NCI-H524 (cell line): ENCODE data around the gene SFMBT2.

Source experiments
- DNase-seq, 2 experiments: peaks; one replicate each; lab custom pipeline; 2025; lab: John Stamatoyannopoulos, UW

The SFMBT2 gene

DNA sequence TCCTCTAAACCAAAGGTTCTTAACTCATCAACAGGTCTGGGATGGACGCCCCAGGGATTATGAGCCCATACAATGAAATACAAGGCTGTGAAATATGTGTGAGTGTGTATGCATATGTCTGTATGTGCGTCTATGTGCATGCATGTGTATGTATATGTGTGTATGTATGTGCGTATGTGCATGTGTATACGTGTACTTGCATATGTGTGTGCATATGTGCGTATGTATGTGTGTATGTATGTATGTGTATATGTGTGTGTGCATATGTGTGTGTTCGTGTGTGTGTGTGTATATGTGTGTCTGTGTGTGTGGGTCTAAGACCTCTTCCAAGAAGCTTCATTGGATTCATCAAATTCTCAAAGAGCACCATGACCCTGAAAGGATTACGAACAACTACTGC is 112.3 kb downstream of the SFMBT2 start:
- DNase-seq = no peak

DNA sequence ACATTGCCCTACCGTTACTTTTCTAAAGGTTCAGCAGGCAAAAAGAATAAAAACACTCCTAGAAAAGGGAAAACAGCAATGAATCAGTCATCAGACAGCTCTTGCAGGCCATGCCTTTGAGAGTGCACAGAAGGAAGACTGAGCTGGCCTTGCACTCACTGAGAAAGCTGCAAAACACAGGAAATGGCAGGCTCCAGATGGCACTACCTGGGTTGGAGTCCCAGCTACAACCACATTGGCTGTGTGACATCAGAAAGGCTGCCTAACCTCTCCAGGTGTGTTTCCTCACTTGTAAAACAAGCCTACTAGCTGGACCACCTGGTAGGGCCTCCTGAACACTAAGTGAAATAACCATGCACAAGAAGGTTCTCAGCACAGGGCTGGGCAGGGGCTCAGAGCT is 113.7 kb downstream of the SFMBT2 start:
- DNase-seq = no peak

DNA sequence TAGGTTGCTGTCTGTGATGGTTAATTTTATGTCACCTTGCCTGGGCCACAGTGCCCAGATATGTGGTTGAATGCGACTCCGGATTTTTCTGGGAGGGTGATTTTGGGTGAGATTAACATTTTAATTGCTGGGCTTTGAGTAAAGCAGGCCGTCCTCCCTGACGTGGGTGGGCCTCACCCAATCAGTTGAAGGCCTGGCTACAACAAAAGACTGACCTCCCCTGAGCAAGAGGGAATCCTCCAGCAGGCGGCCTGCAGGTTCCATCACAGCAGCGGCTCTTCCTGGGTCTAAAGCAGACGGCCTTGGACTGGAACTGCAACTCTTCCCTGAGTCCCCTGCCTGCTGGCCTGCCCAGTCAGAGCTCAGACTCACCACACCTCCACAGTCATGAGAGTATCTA is 114.2 kb downstream of the SFMBT2 start:
- DNase-seq = no peak

DNA sequence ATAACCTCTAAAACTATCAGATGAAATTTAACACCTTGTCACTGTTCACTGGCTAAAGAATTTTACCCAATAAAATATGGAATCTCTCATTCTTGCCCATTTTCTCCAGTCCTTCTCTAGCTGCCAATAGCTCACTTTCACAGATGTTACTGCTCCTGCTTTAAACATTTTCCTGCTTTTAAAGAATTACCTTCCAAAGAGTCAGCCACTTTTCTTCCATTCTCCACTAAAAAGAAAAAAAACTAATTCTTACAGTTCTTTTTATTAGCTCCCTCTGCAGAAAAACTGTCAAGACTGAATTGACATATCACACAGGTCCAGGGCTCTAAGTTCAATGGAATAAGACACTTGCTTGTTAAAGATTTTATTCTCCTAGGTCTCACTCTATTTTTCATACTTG is 114.8 kb downstream of the SFMBT2 start:
- no peak for DNase-seq

DNA sequence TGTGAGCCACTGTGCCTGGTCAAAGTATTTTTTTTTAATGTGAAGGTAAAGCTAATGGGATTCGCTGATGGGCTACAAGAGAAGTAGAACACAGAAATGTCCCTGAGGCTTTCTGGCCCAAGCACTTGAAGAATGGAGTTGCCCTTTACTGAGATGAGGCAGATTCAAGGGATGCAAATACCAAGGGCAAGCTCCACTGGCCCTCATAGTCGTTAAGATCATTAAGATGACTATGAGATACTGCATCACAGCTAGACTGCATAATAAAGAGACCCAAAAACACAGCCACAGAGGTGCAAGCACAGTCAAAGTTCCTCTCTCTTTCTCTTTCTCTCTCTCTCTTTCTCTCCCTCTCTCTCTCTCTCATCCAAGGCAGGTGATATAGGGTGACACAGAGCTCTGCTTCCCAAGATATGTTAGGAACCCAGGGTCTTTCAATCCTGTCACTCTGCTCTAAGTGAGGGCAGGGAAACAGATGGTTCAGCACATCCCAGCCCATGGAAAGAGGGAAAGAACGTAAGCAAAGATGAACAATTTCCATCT is 117.4 kb downstream of the SFMBT2 start:
- no peak for DNase-seq

DNA sequence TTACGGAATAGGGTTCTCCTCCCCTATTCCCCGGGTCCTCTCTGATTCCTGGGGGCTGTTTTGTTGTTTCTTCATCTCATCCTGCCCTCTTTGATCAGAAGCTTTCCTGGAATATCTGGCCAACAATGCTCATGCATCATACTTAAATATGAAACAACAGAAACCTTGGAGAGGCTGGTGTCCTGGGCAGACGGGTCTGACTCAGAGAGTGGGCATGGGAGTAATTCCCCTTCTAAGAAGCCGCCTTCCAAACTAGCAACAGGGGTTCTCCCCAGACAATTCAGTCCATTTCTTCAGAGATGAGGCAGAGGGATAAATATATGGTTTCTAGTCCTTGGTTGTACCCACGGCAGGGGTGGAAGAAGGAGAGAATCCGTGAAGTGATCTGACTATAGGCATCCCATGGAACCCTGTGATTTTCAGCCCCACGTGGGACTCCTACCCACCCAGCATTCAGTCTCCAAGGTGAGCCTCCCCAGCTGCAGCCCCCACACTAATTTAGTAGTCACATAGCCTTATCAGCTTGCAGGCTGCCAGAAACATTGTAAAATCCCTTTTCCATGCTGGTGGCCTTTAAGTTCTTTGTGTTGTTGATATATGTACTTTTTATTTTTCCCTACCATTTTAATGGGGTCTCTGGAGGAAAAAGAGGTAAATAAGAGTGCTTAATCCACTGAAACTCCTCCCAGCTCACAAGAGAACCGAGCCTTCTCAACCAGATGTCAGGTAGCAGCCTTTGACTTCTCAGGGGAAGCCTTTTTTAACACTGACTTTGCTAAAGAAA is 119.2 kb downstream of the SFMBT2 start:
- no peak for DNase-seq

DNA sequence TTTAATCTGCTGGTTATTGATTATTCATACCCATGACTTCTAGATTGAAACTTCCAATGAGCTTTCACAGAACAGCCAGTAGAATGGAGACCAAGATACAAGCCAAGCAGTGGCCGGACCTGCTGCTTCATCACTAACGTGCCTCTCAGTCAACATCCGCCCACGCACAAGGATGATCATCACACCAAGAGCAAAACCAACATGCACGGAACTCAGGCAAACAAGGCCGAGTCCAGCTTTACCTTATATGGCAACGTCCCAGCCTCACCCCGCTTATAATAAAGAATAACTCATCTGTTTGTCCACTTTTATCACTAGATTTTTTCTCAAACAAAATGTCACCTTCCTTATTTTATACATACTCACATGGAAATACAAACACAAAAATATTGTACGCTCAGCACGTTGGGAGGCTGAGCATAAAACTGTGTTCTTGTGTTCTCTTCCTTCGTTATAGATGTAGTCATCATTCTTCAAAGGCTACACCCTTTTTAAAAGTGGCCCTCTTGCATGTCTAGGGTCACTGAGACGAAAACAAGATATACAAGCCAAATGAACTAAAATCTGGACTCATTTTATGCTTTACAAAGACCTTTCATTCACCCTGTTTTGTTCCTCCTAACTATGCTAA is 122.7 kb downstream of the SFMBT2 start:
- no peak for DNase-seq

DNA sequence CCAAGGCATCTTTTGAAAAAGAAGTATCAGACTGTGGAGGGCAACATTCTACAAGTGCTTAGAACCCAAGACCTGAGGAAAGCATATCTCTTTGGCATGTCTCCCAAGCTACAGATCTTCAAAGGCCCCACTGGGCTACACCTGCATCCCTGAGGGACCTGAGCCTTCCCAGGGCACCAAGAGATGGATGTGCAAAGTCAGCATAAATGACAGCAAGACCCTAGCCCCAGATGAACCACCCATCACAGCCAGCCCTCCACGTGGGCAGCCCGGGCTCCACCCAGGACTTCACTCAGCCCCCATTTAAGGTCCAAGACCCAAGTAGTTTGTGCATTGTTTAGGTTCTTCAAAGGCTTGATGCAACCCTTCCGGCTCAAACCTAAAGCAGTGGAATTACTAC is 123.5 kb downstream of the SFMBT2 start:
- DNase-seq = no peak

DNA sequence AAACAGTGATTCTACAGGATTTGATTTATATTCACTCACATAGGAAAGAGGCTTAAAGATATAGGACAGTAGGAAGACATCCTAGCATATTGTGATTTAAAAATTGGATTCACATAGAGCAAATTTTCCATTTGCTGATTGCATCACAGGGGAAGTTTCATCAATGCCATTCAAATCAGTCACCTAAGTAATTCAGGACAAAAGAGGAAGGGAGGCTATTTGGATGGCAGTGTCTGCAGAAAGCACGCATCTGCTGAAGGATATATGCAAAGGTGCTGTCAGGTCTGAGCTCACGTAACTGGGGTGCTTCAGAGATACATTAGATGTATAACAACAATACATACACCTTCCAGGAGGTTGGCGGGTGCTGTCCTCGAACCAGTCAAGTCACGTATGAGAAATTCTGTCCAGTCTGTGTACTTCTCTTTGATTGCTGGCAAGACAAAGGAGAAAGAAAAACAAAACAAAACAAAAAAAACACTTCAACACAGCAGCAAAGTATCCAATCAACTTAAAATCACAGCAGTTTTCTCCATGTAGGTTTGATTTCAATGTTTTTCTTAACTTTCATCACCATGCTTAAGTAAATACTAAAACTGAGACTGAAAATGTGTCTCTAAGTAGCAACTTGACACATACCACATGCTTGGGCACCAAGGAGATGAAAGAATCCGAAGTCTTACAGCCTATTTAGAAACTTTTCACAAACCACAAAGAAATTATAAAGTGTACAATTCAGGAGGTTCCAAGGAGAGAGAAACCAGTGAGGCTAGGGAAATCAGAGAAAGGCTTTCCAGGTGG is 125.1 kb downstream of the SFMBT2 start:
- DNase-seq = no peak

DNA sequence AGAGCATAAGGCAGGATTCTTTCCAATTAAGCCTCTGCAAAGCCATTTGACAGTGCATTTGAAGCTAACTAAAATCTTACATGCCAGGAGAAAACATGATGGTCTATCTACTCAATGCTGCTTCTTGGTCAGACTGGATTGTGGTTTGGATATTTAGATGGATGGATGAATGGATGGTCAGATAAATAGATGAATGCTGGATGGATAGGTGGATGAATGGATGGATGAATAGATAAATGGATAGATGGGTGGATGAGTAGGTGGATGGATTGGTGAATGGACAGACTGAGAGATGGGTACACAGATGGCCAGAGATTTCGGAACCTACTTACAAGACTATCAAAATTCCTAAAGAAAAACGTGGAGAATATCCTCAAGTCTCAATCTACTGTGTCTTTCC is 127.6 kb downstream of the SFMBT2 start:
- DNase-seq = no peak

DNA sequence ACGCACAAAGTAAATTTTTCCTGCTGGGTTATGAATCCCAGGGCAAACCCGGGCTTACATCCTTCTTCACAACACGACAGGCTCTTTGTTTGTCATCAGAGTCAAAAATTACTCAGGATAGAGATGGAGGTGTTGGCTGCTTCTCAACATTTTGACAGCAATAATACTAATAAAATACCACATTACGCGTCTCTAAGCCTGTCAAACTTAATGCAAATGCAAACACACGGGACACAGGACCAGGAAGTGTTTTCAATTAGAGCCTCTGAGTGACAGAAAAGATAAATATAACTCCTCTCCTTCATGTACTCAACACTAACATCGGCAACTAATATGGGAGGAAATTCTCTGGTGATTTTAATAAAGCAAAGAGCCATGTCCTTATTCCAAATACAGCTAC is 128.4 kb downstream of the SFMBT2 start:
- DNase-seq = no peak

DNA sequence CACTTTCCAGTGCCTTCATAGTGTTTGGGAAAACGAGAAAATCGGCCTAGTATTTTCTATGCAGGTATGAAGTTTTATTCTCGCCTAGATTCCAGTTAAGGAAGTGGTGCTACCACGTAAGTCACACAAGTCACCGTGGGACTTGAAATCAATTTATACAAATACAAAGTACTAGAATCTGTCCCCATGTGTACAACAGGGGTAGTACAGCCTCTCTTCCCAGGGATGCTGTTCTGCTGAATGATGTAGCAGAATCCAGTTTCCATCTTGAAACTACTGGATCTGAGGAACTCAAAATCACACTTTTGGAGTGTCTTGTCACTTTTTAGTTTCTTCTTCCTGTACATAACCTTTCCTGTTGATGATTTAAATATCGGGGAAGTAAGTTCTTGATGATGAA is 129.4 kb downstream of the SFMBT2 start:
- DNase-seq = no peak

DNA sequence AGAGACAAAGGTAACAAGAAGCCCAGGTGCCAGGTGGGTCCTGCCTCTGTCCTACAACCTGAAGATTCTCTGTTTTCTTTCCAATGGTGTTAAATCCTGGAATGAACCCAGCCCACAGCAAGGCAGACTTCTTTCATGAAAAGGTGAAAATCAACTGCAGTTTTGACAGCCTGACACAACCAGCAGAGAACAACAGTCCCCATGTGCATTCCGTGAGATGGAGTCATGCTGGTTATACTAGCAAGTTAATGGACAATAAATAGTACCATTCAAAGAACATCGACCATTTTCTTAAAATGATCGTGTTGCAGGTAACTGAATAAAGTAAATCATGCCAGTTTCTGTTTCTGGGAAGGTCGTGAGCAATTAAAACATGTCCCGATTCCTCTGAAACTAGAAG is 131.5 kb downstream of the SFMBT2 start:
- DNase-seq = no peak

DNA sequence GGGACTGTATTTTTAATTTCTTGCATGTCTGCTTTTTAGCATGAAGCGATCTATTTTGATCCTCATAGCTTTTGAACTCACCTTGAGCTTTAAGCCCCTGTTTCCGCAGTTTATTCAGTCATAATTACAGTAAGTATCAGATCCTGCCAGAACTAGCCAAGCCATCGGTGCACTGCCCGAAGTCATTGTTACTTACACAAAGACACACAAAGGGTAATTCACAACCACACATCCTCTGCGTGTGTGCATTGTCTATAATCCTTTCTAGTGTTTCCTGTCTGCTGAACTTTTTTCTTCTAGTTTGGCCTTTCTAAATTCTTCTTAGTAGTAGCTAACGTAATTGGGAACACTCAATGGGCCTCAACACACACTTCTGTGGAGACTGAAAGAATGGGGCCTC is 133.0 kb downstream of the SFMBT2 start:
- no peak for DNase-seq

DNA sequence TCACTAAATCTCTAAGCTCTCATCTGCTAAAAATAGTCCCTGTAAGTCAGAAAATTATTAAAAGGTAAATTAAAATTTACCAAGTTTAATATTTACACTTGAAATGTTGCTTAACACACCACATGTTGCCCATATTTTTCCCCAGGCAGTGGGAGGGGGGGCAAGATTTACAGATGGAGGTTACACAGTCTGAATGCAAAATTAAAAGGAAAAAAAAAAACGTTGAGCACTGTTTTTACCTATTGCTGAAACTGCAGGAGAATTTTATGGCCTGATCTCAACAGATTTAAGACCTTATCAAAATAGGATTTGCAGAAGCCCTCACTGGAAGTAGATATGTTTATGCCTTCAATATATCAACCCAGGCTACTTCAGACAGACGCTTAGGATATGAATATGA is 133.4 kb downstream of the SFMBT2 start:
- DNase-seq = no peak

DNA sequence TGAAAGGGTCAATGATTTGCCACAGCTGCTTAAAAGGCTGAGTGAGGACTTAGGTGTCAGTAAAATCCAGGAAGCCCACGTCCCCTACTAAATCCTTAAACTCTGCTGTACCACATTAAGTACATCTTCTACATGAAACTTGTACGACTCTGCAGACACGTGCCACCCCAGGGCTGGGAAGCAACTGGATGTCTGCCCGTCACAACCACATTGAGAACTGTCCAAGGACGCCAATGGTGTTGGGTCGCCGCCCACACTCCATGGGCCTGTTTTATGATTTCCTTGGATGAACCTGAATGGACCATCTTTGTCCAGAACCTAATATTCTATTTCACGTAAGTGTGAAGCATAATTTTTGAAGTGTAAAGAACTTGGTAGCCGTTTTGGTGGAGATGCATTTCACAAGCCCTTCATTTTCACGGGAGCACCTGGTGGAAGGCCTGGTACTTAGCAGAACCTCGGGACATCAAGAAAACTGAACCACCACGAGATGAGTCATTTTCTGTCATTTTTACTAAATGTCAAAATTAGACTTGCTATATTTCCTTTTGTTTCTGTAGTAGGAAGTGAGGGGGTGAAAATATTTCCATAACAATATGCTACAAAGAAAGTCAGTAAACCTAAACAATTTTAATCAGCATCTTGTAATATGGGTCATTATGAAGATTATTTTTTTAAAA is 134.9 kb downstream of the SFMBT2 start:
- DNase-seq = no peak

DNA sequence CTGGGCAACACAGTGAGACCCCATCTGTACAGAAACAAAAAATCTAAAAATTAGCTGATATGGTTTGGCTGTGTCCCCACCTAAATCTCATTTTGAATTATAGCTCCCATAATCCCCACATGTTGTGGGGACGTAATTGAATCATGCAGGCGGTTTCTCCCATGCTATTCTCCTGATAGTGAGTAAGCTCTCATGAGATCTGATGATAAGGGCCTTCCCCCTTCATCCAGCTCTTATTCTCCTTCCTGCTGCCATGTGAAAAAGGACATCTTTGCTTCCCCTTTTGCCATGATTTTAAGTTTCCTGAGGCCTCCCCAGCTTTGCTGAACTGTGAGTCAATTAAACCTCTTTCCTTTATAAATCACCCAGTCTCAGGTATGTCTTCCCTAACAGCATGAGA is 136.5 kb downstream of the SFMBT2 start:
- DNase-seq = no peak

DNA sequence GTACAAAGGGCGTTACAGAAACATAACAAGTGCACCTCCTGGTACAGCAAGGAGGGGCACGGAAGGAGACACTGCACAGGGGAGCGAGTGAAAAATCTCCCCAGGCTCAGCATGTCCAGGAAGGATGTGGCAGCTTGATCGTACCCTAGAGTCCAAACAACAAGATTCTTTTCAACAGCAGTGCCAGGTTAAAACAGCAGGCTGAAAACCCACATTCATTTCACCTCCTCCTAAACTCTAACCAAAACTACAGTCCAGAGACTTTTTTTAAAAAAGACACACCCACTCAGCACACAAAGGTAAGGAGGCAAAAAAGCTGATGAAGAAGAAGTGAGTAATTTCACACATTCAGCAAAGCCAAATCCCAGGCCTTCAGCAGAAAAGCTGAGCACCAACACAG is 138.8 kb downstream of the SFMBT2 start:
- DNase-seq = no peak

DNA sequence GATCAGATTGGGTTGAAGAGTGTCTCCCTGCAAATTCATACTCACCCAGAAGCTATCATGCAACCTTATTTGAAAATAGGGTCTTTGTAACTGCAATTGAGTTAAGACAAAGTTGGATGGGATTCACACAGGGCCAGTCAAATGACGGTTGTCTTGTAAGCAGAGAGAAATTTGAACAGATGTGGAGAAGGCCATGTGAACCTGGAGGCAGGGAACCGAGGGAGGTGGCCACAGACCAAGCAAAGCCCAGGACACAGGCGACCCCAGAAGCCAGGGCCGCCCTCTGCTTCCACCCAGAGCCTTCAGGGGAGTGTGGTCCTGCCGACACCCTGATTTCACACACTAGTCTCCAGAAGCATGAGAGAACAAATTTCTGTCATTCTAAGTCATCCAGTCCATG is 140.8 kb downstream of the SFMBT2 start:
- DNase-seq = no peak

DNA sequence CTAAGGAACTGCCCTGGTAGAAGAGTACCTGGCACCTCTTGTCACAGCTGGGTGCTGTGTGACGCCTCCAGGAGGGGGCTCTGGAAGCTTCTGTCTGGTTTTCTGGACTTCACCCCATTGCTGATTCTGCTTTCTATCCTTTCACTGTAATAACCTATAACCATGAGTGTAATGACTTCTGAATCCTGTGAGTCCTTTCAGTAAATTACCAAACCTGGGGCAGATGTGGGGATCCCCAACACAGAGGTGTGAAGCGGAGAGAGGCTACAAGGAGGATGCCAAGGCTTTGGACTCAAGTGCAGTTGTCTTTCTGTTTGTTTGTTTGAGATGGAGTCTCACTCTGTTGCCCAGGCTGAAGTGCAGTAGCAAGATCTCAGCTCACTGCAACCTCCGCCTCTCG is 143.7 kb downstream of the SFMBT2 start:
- DNase-seq = no peak

DNA sequence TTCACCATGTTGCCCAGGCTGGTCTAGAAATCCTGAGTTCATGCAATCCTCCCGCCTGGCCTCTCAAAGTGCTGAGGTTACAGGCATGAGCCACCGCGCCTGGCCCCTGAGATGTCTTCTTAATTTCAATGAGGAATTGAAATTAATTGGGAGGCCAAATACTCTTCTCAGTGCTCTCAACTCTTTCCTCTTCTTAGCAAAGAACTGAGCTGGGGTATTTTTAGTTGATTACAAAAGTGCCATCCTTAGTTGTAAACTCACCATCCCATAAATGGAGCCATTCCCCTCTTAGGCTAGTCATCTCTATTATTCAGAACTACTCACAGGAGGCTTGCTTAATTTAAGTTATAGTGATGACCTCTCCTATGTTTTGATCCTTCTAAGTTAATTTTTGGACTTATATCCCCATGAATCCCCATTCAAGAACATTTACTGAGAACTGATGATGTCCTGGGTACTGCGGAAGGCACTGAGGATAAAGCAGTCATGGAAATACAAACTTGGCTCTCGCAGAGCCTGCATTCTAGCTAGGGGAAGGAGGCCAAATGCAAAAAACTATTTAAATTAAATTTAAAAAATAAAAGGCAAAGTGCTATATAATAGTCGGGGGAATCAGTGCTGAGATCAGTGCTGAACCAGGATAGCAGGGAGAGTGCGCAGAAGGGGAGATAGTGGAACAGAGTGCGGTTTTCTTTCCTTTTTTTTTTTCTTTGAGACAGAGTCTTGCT is 145.3 kb downstream of the SFMBT2 start:
- DNase-seq = no peak

DNA sequence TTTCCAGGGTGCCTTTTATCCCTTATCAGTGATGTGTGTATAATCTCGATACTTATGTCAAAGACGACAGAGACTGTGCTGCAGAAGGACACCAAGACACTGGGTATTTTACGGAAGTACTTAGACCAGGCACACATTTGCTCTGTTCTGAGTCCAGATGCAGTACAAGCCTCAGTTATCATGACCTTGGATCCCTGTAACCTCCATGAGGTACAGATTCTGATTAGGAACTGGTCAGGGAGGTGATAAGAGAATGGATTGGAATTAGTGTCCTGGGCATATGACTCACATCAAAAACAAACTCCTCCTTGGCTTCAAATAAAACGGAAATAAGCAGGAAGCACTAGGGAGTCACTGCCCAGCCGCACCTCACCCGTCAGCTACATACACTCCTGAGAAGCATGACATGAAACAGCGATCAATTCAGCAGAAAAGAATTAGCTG is 146.5 kb downstream of the SFMBT2 start:
- no peak for DNase-seq
